CD4-positive, alpha-beta T cell treated with Interleukin-4 for 4 hours (primary cell): ENCODE measurements around the gene TNP2.
"Not testable (repeated sequence)": the region's sequence is repeated elsewhere in the genome, so short reads cannot be mapped to it uniquely, and the experiment has no call there.

Experiments
- DNase-seq: peaks from one replicate; pipeline ENCODE4 v3.0.0-alpha.2; 2020

The TNP2 gene

DNA sequence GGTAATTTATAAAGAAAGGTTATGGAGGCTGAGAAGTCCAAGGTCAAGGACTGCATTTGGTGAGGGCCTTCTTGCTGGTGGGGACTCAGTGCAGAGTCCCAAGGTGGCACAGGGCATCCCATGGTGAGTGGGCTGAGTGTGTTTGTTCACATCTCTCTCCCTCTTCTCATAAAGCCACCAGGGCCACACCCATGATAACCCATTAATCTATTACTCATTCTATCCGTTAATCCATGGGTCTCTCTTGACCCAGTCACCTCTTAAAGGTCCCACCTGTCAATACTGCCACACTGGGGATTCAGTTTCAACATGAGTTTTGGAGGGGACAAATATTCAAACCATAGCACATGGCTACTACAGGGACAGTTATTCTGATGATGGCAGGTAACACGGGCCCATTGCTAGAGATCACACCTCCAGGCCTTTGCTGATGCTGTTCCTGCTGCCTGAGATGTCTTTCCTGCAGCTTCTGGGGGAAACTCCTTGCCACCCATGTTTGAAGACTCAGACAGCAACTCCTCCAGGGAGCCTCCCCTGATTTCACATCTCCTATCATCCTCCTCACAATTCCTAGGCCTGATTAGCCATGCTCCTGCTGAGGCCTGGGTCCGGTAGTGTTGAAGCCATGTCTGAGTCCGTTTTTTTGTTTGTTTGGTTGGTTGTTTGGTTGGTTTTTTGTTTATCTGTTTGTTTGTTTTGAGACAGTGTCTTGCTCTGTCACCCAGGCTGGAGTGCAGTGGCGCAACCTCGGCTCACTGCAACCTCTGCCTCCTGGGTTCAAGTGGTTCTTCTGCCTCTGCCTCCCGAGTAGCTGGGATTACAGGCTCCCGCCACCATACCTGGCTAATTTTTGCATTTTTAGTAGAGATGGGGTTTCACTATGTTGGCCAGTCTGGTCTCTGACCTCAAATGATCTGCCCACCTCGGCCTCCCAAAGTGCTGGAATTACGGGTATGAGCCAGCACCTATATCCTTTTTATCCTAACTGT, 29.2 kb downstream of the TNP2 start:
- no peak for DNase-seq

DNA sequence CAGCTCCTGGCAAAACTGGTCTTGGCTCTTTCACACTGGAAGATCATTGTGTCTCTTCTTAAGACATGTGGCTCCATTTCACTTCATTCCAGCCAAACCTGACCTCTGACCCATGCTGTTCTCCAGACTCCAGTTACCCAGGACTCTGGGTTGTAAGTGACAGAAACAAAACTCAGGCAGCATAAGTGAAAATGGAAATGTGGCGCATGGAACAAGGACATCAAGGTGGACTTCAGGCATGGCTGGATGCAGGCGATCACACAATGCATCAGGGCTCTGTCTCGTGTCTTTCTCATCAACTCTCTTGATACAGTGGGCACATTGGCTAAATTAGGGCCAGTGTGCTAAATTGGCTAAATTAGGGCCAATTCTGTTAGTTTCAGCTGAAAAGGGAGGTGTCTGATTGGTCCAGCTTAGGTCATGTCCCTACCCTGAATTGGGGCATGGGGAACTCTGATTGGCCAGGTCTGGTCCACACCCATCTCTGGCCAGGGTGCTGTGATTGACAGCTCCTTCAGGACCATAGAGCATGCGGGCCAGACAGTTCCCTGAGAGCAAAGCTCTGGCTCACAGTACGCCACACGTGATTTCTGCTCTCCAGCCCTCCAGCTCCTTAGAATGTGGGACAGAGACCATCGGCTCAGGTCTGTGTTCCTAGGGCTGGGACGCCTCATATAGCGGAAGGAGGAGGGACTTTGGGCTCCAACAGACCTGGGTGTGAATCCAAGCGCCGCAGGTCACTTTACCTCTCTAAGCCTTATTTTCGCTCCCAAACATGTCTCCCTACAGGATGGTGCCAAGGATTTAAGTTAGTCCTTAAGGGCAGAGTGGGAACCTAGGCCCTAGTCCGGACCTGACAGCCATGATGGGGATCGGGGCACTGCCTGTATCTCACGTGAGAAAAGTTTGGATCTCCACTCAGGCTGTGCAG, 30.6 kb downstream of the TNP2 start:
- no peak for DNase-seq

GRCh38 chr16:11236461-11237254, 32.5 kb downstream of the TNP2 start:
- no peak for DNase-seq

DNA sequence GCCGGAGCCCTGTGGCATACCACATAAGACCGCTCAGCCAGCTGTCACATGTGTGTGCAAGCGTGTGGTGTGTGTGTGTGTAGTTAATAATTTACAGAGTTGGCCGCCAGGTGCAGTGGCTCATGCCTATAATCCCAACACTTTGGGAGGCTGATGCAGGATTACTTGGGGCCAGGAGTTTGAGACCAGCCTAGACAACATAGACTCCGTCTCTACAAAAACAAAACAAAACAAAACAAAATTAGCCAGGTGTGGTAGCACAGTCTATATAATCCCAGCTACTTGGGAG, 33.5 kb downstream of the TNP2 start:
- no peak for DNase-seq

- no peak for DNase-seq
Observed at GRCh38 chr16:11234884-11235702, 34.0 kb downstream of the TNP2 start.

DNA sequence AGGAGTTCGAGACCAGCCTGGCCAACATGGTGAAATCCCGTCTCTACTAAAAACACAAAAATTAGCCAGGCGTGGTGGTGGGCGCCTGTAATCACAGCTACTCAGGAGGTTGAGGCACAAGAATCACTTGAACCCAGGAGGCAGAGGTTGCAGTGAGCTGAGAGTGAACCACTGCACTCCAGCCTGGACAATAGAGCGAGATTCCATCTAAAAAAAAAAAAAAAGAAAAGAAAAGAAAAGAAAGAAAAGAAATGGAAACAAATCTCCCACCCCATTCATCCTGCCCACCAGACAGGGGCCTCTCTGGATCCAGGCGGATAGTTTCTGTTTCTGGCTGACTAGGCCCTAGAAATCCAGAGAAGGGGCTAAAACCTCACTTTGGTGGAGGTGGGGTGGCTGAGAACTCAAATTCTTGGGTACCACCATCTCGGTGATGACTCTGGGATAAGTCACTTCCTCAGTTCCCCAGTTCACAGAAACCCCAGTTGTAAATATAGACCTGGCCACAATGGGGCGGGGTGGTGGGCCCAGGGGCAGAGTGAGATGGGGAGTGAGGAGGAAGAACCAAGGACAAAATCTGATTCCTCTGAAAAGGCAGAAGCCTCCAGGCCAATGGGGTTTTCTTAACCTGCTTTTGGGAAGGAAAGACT, 35.3 kb downstream of the TNP2 start:
- DNase-seq, result peak; percentile 72

- peak; percentile 86 for DNase-seq
Observed at GRCh38 chr16:11232852-11233726, 36.0 kb downstream of the TNP2 start.

DNA sequence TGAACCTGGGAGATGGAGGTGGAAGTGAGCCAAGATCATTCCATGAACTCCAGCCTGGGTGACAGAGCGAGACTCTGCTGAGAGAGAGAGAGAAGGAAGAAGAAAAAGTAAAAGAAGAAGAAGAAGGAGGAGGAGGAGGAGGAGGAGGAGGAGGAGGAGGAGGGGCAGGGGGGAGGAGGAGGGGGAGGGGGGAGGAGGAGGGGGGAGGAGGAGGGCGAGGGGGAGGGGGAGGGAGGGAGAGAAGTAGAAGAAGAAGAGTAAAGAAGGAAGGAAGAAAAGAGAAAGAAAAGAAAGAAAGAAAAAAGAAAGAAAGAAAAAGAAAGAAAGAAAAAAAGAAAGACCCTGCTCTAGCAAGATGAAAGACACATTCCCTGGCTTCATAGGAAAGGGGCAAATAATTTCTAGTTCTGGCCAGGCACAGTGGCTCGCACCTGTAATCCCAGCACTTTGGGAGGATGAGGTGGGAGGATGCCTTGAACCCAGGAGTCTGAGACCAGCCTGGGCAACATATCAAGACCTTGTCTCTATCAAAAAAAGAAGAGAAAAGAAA, 36.7 kb downstream of the TNP2 start:
- DNase-seq, result no peak

- no peak for DNase-seq
Observed at GRCh38 chr16:11231367-11231970, 37.7 kb downstream of the TNP2 start.

DNA sequence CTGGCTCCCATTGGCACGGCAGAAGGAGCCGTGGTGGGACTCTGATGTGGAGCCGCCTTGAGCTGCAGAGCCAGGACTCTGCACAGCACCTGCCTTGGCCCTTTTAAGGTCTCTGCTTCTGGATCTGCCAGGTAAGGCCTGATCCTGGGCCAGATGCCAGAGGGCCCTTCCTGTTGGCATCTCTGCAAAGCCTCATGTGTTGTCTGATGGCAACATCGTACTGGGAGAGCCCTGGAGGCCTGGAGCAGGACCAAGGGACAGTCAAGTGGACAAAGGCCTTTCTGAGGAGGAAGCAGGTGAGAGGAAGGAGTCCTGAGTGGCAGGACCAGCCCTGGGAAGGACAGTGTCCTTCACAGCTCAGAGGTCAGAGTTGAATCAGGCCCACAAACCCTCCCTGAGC, 39.2 kb downstream of the TNP2 start:
- no peak for DNase-seq

GRCh38 chr16:11229432-11229831, 39.7 kb downstream of the TNP2 start:
- DNase-seq, result no peak

DNA sequence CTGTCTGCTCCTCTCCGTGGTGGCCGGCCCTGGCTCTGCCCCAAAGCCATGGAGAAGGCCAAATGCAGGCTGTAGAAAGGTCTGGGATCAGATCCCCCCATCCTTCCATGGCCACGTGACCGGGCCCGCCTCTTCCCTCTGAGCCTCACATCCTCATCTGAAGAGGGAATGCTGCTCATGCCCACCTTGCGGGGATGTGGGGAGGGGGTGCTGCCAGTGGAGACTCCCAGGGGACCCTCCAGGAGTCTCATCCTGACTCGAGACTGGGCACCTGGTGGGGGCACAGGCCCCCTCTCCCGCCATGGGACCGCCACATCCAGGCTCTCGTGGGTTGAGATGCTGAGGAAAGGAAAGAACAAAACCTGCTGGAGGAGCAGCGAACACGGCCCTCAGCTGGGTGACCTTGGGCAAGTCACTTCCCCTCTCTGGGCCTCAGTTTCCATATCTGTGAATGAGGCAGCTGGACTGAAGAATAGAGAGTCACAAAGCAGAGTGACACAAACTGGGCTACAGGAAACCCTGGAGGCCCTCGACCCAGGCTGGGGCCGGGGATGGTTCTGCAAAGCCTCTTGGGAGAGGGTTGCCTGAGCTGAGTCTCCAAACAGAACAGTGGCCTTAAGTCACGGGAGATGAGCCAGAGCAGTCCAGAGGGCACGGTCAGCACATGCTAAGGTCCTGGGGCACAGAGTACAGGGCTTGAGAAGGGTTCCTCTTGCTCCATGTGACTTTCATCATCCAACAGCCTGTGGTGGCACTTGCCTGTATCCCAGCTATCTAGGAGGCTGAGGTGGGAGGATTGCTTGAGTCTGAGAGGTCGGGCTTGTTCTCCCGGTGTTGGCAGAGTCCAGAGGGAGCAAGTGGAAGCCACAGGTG, 43.2 kb downstream of the TNP2 start:
- DNase-seq, result no peak

DNA sequence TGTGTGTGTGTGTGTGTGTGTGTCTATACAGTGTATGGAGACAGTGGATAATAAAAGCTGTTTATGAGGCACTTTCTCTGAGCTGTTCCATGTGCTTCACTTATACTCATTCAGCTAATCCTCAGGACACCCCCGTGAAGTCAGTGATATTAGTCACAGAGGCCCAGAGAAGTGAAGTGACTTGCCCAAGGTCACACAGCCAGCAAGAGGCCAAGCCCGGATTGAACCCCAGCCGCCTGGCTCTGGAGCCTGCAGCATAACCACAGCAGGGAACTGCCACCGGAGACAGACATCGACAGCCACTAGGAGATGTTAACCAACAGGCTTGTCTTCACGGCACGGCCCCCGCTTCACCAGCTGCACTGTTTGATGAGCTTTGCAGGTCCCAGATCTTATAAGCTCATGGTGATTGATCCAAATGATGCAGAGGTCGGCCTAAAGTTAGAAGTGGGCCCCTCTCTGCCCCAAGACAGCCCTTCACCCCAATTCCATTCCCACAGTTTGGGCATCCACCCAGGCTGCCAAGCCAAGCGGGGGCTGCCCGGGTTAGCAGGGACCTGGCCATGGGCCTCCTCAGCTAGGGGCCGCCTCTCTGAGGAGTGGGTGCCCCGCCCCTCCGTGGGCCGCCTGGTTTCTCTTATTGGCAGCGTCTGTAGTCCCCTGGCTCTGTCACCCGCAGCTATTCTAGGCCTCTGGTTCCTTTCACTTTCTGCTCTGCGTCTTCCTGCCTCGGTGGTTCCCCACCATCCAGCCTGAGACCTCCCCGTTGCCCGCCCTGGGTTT, 44.0 kb downstream of the TNP2 start:
- peak; percentile 86 for DNase-seq

DNA sequence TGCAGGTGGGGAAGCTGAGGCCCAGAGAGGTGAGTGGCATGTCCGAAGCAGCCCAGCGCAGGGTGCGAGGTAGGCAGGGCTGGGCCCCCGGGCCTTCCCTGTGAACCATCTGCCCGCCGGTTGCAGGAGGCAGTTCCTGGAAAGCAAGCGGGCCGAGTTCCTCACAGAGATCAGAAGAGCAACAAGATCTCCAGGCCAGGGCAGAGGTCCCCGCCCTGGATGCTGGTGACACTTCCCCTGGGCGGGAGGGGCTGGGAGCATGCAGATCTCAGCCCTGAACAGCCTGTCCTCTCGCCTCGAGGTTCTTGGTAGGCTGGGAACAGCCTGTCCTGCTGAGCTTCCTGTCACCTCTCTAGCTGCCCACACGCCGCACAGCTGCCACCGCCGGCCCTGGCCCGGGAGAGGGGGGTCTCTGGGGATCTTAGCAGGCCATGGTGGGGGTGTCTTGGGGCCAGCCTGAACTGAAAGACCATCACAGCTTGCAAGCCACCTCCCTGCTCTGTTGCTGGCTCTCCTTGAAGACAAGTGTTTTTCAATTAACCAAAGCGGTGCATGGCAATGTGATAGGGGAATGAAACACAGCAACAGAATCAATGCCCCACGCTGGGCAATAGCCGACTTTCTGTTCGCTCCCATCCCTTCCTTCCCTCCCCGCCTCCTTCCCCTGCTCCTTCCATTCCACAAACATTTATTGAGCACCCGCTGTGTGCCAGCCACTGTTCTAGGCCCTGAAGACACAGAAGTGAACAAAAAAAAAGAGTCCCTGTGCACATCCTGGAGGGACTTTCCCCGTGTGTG, 44.8 kb downstream of the TNP2 start:
- peak; percentile 53 for DNase-seq

- DNase-seq, result not testable (repeated sequence)
Observed at GRCh38 chr16:11220507-11220906, 48.6 kb downstream of the TNP2 start.

DNA sequence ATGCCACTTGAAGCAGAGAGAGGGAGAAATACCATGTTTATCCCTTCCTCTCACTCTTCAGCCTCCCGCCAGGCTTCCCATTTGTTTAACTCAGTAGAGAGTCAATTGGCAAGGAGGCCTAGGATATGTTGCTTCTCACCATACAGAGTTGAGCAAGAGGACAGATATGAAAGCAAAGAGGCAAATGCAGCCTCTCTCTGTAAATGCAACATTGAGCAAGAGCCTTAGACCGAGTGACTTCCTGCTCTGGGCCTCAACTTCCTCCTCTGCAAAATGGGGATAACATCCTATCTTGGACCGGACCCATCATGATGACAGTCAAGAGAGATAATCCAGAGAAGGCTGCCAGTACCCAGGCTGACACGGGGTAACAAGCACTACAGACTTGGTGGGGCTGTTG, 49.9 kb downstream of the TNP2 start:
- DNase-seq, result no peak

- DNase-seq, result peak; percentile 12
Observed at GRCh38 chr16:11218604-11218962, 50.5 kb downstream of the TNP2 start.
